Upper lobe of left lung (tissue), 4 donors: ENCODE data around the gene MICAL2.

Experiments
- CTCF ChIP-seq, 6 experiments: fragments of 450-650 bp in 4 of 6; fragments of 200-600 bp in 2 of 6; sonication (generic) in 2 of 6; IDR thresholded peaks; one replicate each; pipeline ENCODE4 v1.5.1; 2016 to 2019; ENCODE audit warnings: antibody characterized with exemption in 6 of 6
- POLR2A ChIP-seq, 4 donors: fragments of 450-650 bp; IDR thresholded peaks; one replicate each; pipeline ENCODE4 v1.5.1; 2016 to 2017; ENCODE audit warnings: antibody characterized with exemption in 4 of 4, mild to moderate bottlenecking in 2 of 4
- POLR2AphosphoS5 ChIP-seq, 2 donors: sonication (generic); formaldehyde crosslinking; IDR thresholded peaks; one replicate each; pipeline ENCODE4 v1.5.1; 2017; ENCODE audit warnings: antibody characterized with exemption in 2 of 2

GRCh38 chr11:12128301-12128751 is 17.9 kb downstream of the MICAL2 start:
- no peak for TF ChIP-seq POLR2AphosphoS5 (IDR thresholded peaks at IDR 0.05)
- no peak for TF ChIP-seq CTCF (IDR thresholded peaks at IDR 0.05)
- no peak for TF ChIP-seq POLR2A (IDR thresholded peaks at IDR 0.05)
